Naive B cell (primary cell): ENCODE measurements around the gene VIP. TPM values are rescaled to one million over a fixed set of nuclear protein-coding genes. Genes with fewer than 3 reads are reported as not detected.
"Not testable (repeated sequence)": the region's sequence is repeated elsewhere in the genome, so short reads cannot be mapped to it uniquely, and the experiment has no call there.

Experiments used
- ATAC-seq, 2 donors: fragments of 150-1000 bp; cut with Tn5 transposase; 2 replicates each; pipeline ENCODE4 v1.10.0; 2021; ENCODE audit warnings: low read depth in 2 of 2, mild to moderate bottlenecking in 2 of 2, moderate library complexity in 2 of 2
- DNase-seq: peaks from one replicate; pipeline ENCODE4 v3.0.0; 2022
- H3K27ac Mint-ChIP-seq, 6 donors: one replicate each; pipeline ENCODE4 v1.8.0; 2020 to 2022; ENCODE audit warnings: mild to moderate bottlenecking in 6 of 6, mixed read lengths in 6 of 6, moderate library complexity in 5 of 6, inconsistent platforms in 2 of 6
- H3K27me3 Mint-ChIP-seq, 3 donors: one replicate each; pipeline ENCODE4 v1.8.0; 2021 to 2022; ENCODE audit warnings: mixed read lengths in 3 of 3, mild to moderate bottlenecking in 1 of 3
- H3K36me3 Mint-ChIP-seq, 2 donors: one replicate each; pipeline ENCODE4 v1.8.0; 2020 to 2022; ENCODE audit warnings: mixed read lengths in 2 of 2, inconsistent platforms in 1 of 2, mild to moderate bottlenecking in 1 of 2
- H3K4me1 Mint-ChIP-seq, 3 donors: one replicate each; pipeline ENCODE4 v1.8.0; 2020 to 2022; ENCODE audit warnings: mixed read lengths in 3 of 3, inconsistent platforms in 1 of 3, mild to moderate bottlenecking in 1 of 3, moderate library complexity in 1 of 3
- H3K4me3 Mint-ChIP-seq, 8 donors: one replicate each; pipeline ENCODE4 v1.8.0; 2020 to 2022; ENCODE audit warnings: mild to moderate bottlenecking in 8 of 8, mixed read lengths in 8 of 8, moderate library complexity in 8 of 8, inconsistent platforms in 2 of 8
- H3K9me3 Mint-ChIP-seq, 7 donors: one replicate each; pipeline ENCODE4 v1.8.0; 2020 to 2022; ENCODE audit warnings: mixed read lengths in 7 of 7, mild to moderate bottlenecking in 5 of 7, inconsistent platforms in 2 of 7, moderate library complexity in 1 of 7
- polyA plus RNA-seq, 6 donors: library from polyadenylated mRNA; unstranded; fragments of 300-500 nt; fragmentation: Illumina TruSeq; gene quantifications; one replicate each; pipeline ENCODE4 v1.2.3, GENCODE V29; 2021; ENCODE audit warnings: low read depth in 6 of 6

VIP gene
- polyA plus RNA-seq, result not detected

DNA sequence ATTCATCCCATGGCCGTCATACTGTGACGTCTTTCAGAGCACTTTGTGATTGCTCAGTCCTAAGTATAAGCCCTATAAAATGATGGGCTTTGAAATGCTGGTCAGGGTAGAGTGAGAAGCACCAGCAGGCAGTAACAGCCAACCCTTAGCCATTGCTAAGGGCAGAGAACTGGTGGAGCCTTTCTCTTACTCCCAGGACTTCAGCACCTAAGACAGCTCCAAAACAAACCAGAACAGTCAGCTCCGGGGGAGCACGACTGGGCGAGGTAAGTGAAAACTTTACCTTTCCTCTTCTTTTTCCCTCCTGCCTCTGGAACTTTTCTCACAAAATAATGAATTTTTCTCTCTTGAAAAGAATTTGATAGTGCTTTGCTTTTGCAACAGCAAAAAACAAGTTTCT is at the start of gene VIP:
VIP (plus strand) TSS at position 104 of the 400 bp plus-strand sequence. CDS start 1,381 bp downstream, outside the sequence.
- DNase-seq, result no peak
- H3K4me3 Mint-ChIP-seq, result no peak within 1 kb of the TSS
- no peaks in the 10 kb centered on the region for H3K27me3 Mint-ChIP-seq
- H3K27ac Mint-ChIP-seq, result no peak within 1 kb of the TSS
- no peaks in the 10 kb centered on the region for H3K36me3 Mint-ChIP-seq
- no peak for ATAC-seq
- no peaks in the 10 kb centered on the region for H3K4me1 Mint-ChIP-seq
- H3K9me3 Mint-ChIP-seq, result no peaks in the 10 kb centered on the region

DNA sequence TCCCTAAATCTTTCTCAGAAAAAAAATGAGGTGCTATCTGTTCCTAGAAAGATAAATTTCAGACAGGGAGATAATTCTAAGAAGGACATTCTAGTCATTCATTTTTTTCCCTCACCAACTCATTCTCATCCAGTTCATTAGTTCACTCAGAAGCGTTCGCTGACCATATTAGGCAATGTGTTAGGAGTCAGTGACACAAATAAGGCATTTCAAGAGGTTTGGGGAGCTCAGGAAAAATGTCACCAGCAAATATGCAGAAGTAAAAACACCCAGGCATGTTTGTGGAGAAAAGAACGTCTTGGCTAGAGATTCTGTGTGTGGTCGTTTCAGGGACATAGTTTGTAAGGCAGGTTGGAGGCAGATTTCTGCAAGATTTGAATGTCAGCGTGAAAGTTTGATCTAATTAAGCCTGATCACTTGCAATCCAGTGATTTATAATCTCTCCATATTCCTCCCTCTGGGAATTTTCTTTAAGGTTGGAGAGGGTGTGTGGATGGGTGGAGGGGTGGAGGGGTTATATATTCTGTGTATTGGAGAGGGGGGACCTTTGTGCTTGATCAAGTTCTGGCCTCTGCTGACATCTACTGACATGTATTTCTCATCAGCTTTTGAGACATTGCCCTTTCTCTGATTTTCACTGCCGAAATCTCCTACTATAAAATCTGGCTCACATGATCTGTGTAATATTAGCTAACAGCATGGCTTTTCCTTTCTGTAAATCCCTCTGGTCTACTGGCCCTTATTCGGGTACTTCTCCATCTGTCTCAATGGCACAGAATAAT is 49.3 kb upstream of the VIP start:
- H3K27ac Mint-ChIP-seq, result no peak overlapping the region
- H3K36me3 Mint-ChIP-seq, result no peaks in the 10 kb centered on the region
- ATAC-seq, result no peak
- peaks cover 0 to 3% (median 0%) of the 10 kb centered on the region in 7 donors for H3K9me3 Mint-ChIP-seq
- no peak for DNase-seq
- peaks cover 11 to 29% (median 27%) of the 10 kb centered on the region in 3 donors for H3K27me3 Mint-ChIP-seq
- no peak overlapping the region for H3K4me3 Mint-ChIP-seq
- H3K4me1 Mint-ChIP-seq, result no peaks in the 10 kb centered on the region

DNA sequence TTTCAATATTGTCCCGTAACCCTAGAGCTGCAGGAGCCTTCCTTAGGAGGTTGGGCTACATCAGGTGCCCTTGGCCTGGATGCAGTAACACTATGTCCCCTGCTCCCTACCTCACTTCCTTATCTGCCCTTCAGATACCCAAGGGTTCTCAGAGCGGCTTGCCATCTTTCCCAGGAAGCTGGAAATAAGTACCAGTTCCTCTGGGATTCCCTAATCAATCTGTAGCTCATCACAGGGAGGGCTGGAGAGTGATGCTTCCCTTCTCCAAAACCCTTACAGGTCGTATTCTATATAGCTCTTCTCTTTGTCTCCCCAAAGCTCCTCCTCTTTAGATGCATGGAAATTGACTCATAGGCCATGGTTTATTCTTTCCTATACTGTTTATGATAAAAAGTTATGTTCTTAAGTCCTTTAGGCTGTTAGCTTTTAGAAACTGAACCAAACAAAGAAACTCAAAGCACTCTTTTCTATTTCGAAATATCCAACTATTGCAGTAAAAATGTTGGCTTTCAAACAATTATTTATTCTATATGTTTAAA is 48.7 kb upstream of the VIP start:
- no peak for ATAC-seq

DNA sequence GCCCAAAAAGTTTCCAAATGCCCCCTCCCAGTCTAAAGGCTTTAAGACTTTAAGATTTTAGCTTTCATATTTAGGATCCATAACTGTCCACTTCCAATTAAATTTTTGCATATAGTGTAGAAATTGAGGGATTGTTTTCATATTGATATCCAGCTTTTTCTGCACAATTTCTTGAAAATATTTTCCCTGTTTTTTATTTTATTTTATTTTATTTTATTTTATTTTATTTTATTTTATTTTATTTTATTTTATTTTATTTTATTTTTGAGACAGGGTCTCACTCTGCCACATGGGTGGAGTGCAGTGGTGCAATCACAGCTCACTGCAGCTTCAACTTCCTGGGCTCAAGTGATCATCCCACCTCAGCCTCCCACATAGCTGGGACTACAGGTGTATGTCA is 46.8 kb upstream of the VIP start:
- H3K27me3 Mint-ChIP-seq, result peaks cover 11 to 21% (median 18%) of the 10 kb centered on the region in 3 donors
- H3K36me3 Mint-ChIP-seq, H3K27ac Mint-ChIP-seq: not testable (repeated sequence)

More for the DNA sequence above, 48.7 kb upstream of the VIP start:
- H3K4me1 Mint-ChIP-seq, result no peaks in the 10 kb centered on the region
- peaks cover 0 to 3% (median 0%) of the 10 kb centered on the region in 7 donors for H3K9me3 Mint-ChIP-seq
- H3K4me3 Mint-ChIP-seq, result no peak overlapping the region
- H3K27me3 Mint-ChIP-seq, result peaks cover 11 to 29% (median 27%) of the 10 kb centered on the region in 3 donors
- no peaks in the 10 kb centered on the region for H3K36me3 Mint-ChIP-seq
- no peak overlapping the region for H3K27ac Mint-ChIP-seq
- no peak for DNase-seq

DNA sequence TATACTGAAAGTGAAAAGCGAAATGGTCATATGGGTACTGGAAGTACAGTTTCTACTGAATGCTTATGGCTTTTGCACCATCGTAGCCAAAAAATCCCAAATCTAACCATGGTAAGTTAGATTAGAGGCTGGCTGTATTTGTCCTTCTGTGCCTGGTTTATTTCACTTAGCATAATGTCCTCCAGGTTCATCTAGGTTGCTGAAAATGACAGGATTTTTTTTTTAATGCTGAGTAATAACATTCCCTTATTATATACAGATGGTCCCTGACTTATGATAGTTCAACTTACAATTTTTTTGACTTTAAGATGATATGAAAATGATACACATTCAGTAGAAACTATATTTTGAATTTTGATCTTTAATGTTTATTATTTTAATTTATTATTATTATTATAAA is 45.3 kb upstream of the VIP start:
- H3K36me3 Mint-ChIP-seq, result peaks cover 0 to 4% of the 10 kb centered on the region in 2 donors
- H3K27ac Mint-ChIP-seq, result no peak overlapping the region
- no peaks in the 10 kb centered on the region for H3K4me1 Mint-ChIP-seq
- H3K27me3 Mint-ChIP-seq, result peaks cover 11 to 18% (median 18%) of the 10 kb centered on the region in 3 donors
- no peak for ATAC-seq
- peaks cover 0 to 14% (median 5%) of the 10 kb centered on the region in 7 donors for H3K9me3 Mint-ChIP-seq
- no peak overlapping the region for H3K4me3 Mint-ChIP-seq
- no peak for DNase-seq

More for the DNA sequence above, 46.8 kb upstream of the VIP start:
- not testable (repeated sequence) for ATAC-seq, H3K4me3 Mint-ChIP-seq, DNase-seq, H3K4me1 Mint-ChIP-seq
- H3K9me3 Mint-ChIP-seq, result peaks cover 0 to 14% (median 5%) of the 10 kb centered on the region in 7 donors

DNA sequence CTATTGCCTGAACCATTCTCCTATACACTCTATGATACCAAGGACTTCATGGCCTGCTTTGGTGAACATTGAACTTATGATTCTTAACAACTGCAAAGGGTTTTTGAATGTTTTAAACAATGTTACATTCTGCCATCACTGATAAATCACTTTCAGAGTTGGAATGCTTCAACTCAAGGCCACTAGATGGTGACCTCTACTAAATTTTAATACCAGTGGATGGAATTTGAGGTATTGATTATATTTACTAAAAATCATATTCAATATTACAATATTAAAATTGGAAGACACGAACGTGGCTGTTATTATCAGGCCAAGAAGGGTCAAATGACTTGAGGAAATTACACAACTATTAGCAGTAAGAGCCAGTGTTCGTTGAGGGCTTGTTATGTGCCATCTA is 34.3 kb upstream of the VIP start:
- Mint-ChIP-seq H3K27me3 (no peaks in the 10 kb centered on the region), H3K27ac (no peak overlapping the region), H3K4me1 (no peaks in the 10 kb centered on the region), H3K4me3 (no peak overlapping the region), H3K9me3 (peaks cover 0 to 17% (median 11%) of the 10 kb centered on the region in 7 donors), H3K36me3 (no peaks in the 10 kb centered on the region)
- no peak for DNase-seq
- ATAC-seq, result no peak

DNA sequence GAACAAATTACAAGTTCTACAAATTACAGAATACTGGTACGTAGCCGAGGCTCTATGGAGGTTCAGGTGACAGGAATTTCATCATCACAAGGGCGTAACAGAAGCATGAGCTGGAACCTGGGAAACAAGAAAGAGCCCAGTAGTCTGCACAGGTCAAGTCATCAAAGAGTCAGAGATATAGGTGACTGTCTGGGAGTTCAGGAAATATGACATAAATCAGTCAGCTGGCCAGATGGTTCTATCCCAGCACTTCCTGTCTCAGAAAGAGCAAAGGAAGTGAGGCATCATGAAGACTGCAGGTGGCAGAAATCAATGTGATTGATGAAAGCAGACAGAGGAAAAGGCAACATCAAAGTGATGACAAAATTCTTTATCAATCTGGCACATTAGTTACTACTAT is 29.6 kb upstream of the VIP start:
- H3K4me3 Mint-ChIP-seq, result no peak overlapping the region
- H3K9me3 Mint-ChIP-seq, result peaks cover 0 to 1% (median 0%) of the 10 kb centered on the region in 7 donors
- H3K4me1 Mint-ChIP-seq, result no peaks in the 10 kb centered on the region
- H3K27ac Mint-ChIP-seq, result no peak overlapping the region
- ATAC-seq (no peak), DNase-seq (no peak)
- H3K36me3 Mint-ChIP-seq, result no peaks in the 10 kb centered on the region
- no peaks in the 10 kb centered on the region for H3K27me3 Mint-ChIP-seq

DNA sequence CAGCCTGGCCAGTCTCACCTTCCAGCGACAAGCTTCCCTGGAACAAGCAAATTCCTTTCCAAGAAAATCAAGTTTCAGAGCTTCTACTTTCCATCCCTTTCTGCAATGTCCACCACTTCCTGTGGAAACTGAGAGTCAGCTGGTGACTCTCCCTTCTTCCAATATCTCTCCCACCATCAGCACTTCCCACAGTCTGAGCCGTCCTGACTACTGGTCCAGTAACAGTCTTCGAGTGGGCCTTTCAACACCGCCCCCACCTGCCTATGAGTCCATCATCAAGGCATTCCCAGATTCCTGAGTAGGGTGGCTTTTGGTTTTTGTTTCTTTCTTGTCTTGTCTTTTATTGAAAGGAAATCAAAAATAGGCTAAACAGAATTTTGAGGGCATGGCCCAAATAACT is 28.6 kb upstream of the VIP start:
- DNase-seq (no peak), ATAC-seq (no peak)
- H3K27me3 Mint-ChIP-seq, result no peaks in the 10 kb centered on the region
- no peaks in the 10 kb centered on the region for H3K4me1 Mint-ChIP-seq
- no peak overlapping the region for H3K4me3 Mint-ChIP-seq
- no peaks in the 10 kb centered on the region for H3K36me3 Mint-ChIP-seq
- H3K27ac Mint-ChIP-seq, result peak overlapping the region in 1 of 6 donors; percentile 65
- H3K9me3 Mint-ChIP-seq, result peaks cover 0 to 1% (median 0%) of the 10 kb centered on the region in 7 donors

DNA sequence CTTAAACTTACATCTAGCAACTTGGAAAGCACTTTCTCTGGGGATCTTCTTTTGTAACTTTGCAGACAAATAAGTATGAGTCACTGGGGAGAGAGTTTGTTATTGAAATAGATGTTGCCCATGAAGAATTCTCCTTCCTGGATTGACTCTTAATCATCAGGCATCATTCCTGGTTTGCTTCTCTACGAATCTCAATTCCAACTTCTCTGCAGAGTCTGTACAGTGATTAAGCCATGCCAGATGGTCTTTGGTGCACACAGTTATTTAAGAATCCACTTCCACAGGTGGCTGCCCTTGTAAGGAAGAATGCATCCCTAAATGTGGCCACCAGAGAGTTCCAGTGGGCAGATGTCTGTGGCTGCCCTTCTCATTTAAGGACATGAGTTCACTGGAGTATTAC is 27.2 kb upstream of the VIP start:
- H3K27me3 Mint-ChIP-seq, result no peaks in the 10 kb centered on the region
- H3K4me3 Mint-ChIP-seq, result no peak overlapping the region
- H3K9me3 Mint-ChIP-seq, result peaks cover 0 to 1% (median 0%) of the 10 kb centered on the region in 7 donors
- ATAC-seq (no peak), DNase-seq (no peak)
- H3K4me1 Mint-ChIP-seq, result no peaks in the 10 kb centered on the region
- H3K27ac Mint-ChIP-seq, result no peak overlapping the region
- H3K36me3 Mint-ChIP-seq, result no peaks in the 10 kb centered on the region

DNA sequence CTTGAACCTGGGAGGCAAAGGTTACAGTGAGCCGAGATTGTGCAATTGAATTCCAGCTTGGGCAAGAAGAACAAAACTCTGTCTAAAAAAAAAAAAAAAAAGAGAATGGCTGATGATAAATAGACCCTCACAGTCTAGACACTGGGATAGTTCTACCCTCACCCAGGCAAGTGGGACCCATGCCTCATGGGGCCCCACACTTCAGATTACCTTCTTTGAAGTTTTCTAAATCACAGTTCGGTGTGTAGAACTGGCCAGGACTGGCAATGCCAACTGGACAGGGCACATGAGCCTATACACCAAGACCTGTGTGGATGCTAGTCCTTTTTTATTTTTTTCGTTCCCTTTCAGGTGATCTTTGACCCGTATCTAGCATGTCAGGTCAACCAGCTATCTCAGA is 24.3 kb upstream of the VIP start:
- DNase-seq (no peak), ATAC-seq (no peak)
- Mint-ChIP-seq H3K27me3 (no peaks in the 10 kb centered on the region), H3K4me1 (no peaks in the 10 kb centered on the region), H3K36me3 (no peaks in the 10 kb centered on the region), H3K4me3 (no peak overlapping the region), H3K9me3 (no peaks in the 10 kb centered on the region), H3K27ac (no peak overlapping the region)

DNA sequence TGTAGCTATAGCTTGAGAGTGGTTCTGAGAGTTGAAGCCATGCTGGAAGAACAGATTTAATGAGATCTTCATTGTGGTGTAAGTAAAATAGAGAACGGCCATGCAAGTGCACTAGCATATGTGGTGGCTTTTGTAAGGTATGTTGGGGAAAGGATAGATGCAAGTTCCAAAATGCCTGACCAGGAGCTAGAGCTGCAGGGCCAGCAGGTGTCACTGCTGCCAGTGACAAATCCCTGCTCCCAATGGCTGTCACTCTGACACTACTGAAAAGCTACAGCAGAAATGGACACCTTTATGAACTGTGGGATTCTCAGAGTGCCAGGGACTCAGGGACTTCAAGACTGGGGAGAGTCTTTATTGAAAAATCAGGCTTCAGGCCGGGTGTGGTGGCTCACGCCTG is 23.1 kb upstream of the VIP start:
- ATAC-seq (no peak), DNase-seq (no peak)
- Mint-ChIP-seq H3K9me3 (peaks cover 0 to 8% (median 0%) of the 10 kb centered on the region in 7 donors), H3K27me3 (no peaks in the 10 kb centered on the region), H3K4me3 (no peak overlapping the region), H3K27ac (no peak overlapping the region), H3K36me3 (no peaks in the 10 kb centered on the region), H3K4me1 (no peaks in the 10 kb centered on the region)

DNA sequence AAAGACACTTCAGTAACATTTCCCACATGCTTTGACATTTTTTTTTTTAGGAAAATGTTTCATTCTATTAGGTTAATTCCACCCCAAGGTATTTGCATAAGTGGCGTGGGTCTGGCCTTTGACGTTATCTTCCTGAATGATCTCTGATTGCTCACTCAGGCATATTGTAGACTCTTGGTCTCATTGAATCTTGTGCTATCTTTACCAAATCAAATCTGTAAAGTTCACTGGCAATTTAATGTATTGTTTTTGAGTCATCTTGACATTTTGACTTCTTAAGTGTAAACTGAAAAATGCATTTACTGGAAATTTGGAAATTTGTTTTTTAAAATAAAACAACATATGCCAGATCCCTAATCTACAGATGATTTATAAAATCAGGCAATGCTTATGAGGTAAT is 16.0 kb upstream of the VIP start:
- Mint-ChIP-seq H3K4me3 (no peak overlapping the region), H3K27me3 (no peaks in the 10 kb centered on the region), H3K4me1 (no peaks in the 10 kb centered on the region), H3K36me3 (no peaks in the 10 kb centered on the region), H3K9me3 (peaks cover 0 to 23% (median 0%) of the 10 kb centered on the region in 7 donors), H3K27ac (no peak overlapping the region)
- ATAC-seq (no peak), DNase-seq (no peak)

DNA sequence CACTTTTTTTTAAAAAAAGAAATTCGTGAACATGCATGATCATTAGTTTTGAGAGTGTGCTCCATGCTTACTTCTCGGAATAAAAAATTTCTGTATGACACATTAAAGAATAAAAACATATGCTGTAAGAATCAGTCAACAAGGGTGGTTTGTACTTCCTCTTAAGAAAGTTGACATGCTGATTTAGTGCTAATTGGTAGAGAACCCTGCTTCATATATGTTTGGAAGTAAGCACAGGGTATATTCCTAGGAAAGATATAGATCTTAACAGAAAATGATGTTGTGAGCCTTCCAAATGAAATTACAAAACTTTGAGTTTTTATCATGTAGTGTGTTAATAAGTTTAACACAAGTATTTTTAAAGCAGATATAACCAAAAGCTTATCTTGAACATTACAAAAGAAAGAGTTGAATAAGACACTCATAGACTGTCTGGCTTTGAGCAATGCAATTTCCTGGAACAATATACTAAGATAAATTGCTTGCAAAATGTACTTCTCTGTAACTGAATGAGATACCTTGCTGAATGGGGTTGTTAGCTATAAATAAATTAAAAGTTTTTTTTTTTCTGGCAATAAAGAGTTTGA is 13.8 kb upstream of the VIP start:
- H3K36me3 Mint-ChIP-seq, result no peaks in the 10 kb centered on the region
- H3K27ac Mint-ChIP-seq, result no peak overlapping the region
- peaks cover 0 to 3% (median 0%) of the 10 kb centered on the region in 3 donors for H3K27me3 Mint-ChIP-seq
- H3K9me3 Mint-ChIP-seq, result peaks cover 0 to 22% (median 0%) of the 10 kb centered on the region in 7 donors
- no peaks in the 10 kb centered on the region for H3K4me1 Mint-ChIP-seq
- no peak for ATAC-seq
- H3K4me3 Mint-ChIP-seq, result no peak overlapping the region
- DNase-seq, result no peak
